Neural crest cell (in vitro differentiated cells): ENCODE data around the gene SNX20. TPM values are rescaled to one million over a fixed set of nuclear protein-coding genes. Genes with fewer than 3 reads are reported as not detected.

ENCODE experiments used
- DNase-seq: peaks from one replicate; pipeline ENCODE4 v3.0.0; 2021; ENCODE audit warnings: low read depth, mixed read lengths, low spot score
- H3K27ac Mint-ChIP-seq: one replicate; pipeline ENCODE4 v1.8.0; 2021; ENCODE audit warnings: mild to moderate bottlenecking, mixed read lengths; ENCODE audit not compliant: unreplicated experiment
- H3K27me3 Mint-ChIP-seq: 2 replicates; pipeline ENCODE4 v1.8.0; 2021; ENCODE audit warnings: low read depth, mild to moderate bottlenecking, mixed read lengths
- H3K36me3 Mint-ChIP-seq: 2 replicates; pipeline ENCODE4 v1.8.0; 2021; ENCODE audit warnings: low read depth, mild to moderate bottlenecking, mixed read lengths
- H3K4me1 Mint-ChIP-seq: 2 replicates; pipeline ENCODE4 v1.8.0; 2021; ENCODE audit warnings: mixed read lengths
- H3K4me3 Mint-ChIP-seq: one replicate; pipeline ENCODE4 v1.8.0; 2021; ENCODE audit warnings: mild to moderate bottlenecking, mixed read lengths
- H3K9me3 Mint-ChIP-seq: 2 replicates; pipeline ENCODE4 v1.8.0; 2021; ENCODE audit warnings: mixed read lengths
- CTCF ChIP-seq: fragments of 200-600 bp; sonication (generic); conservative IDR thresholded peaks from 2 replicates; pipeline ENCODE4 v1.5.0; 2021; ENCODE audit warnings: antibody characterized with exemption, mild to moderate bottlenecking
- total RNA-seq: library from RNA; stranded (reverse); gene quantifications from 2 replicates; pipeline ENCODE4 v1.2.1, GENCODE V29; 2021

SNX20 gene
- total RNA-seq, 1 donor from 2014 or later = not detected

- H3K4me3 Mint-ChIP-seq = no peak overlapping the region
- no peaks in the 10 kb centered on the region for H3K36me3 Mint-ChIP-seq
- TF ChIP-seq CTCF = no peak
- no peak for DNase-seq
- H3K27ac Mint-ChIP-seq = peak overlapping the region; percentile 95
- peaks cover 24% of the 10 kb centered on the region for H3K4me1 Mint-ChIP-seq
- H3K27me3 Mint-ChIP-seq = no peaks in the 10 kb centered on the region
- peaks cover 8% of the 10 kb centered on the region for H3K9me3 Mint-ChIP-seq
These were observed 38.6 kb upstream of the SNX20 start for GRCh38 chr16:50719401-50720337.

GRCh38 chr16:50718761-50719400 is 37.8 kb upstream of the SNX20 start:
- peaks cover under 1% of the 10 kb centered on the region for H3K9me3 Mint-ChIP-seq

GRCh38 chr16:50718061-50718760 is 37.1 kb upstream of the SNX20 start:
- peaks cover 24% of the 10 kb centered on the region for H3K4me1 Mint-ChIP-seq
- no peak for DNase-seq
- no peak for TF ChIP-seq CTCF
- H3K36me3 Mint-ChIP-seq = no peaks in the 10 kb centered on the region
- no peaks in the 10 kb centered on the region for H3K9me3 Mint-ChIP-seq
- H3K27me3 Mint-ChIP-seq = no peaks in the 10 kb centered on the region
- H3K4me3 Mint-ChIP-seq = no peak overlapping the region
- H3K27ac Mint-ChIP-seq = no peak overlapping the region

More at GRCh38 chr16:50718761-50719400, 37.8 kb upstream of the SNX20 start:
- TF ChIP-seq CTCF = no peak
- no peak overlapping the region for H3K27ac Mint-ChIP-seq
- H3K27me3 Mint-ChIP-seq = no peaks in the 10 kb centered on the region
- H3K4me1 Mint-ChIP-seq = peaks cover 24% of the 10 kb centered on the region
- H3K4me3 Mint-ChIP-seq = no peak overlapping the region
- H3K36me3 Mint-ChIP-seq = no peaks in the 10 kb centered on the region
- no peak for DNase-seq

- Mint-ChIP-seq H3K9me3 (no peaks in the 10 kb centered on the region), H3K27ac (peak overlapping the region; percentile 94), H3K4me3 (peak overlapping the region; percentile 56), H3K4me1 (peaks cover 26% of the 10 kb centered on the region), H3K36me3 (no peaks in the 10 kb centered on the region), H3K27me3 (no peaks in the 10 kb centered on the region)
- no peak for TF ChIP-seq CTCF
- DNase-seq = no peak
These were observed 36.4 kb upstream of the SNX20 start for GRCh38 chr16:50717494-50717893.

GRCh38 chr16:50717091-50717490 is 36.0 kb upstream of the SNX20 start:
- Mint-ChIP-seq H3K27me3 (no peaks in the 10 kb centered on the region), H3K4me1 (peaks cover 28% of the 10 kb centered on the region)

More at GRCh38 chr16:50717091-50717490, 36.0 kb upstream of the SNX20 start:
- DNase-seq = no peak
- H3K4me3 Mint-ChIP-seq = peak overlapping the region; percentile 56
- H3K36me3 Mint-ChIP-seq = no peaks in the 10 kb centered on the region
- peak overlapping the region; percentile 94 for H3K27ac Mint-ChIP-seq
- TF ChIP-seq CTCF = no peak
- H3K9me3 Mint-ChIP-seq = no peaks in the 10 kb centered on the region
